Activated CD4-positive, CD25-positive, alpha-beta regulatory T cell treated with anti-CD3 and anti-CD28 coated beads, Interleukin-2, amount 50 U/mL, for 72 hours (primary cell): ENCODE measurements around the gene VPS35L.

Experiments
- DNase-seq: peaks from one replicate; pipeline ENCODE4 v3.0.0; 2021

VPS35L gene

DNA sequence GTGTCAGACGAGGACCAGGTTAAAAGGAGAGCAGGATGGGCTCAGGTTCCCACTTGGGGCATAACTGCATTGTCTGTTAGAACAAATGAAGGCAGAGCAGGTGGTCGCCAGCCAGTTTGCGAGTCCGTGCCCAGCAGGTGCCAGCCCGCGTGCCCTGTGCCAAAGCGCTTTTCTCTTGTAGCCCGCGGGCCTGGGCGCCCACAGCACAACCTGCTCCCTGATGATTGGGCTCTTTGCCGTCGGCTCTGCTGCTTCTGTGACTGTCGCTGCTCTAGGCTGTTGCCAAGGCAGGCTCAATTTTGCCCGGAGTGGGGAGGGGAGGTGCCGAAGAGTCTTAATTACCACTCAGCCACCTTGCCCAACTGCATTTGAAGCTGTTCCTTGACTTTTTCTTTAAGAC, 141.5 kb downstream of the VPS35L start:
- no peak for DNase-seq

- DNase-seq, result no peak
Measured at GRCh38 chr16:19697756-19698318, 142.3 kb downstream of the VPS35L start.

- DNase-seq, result no peak
Measured at GRCh38 chr16:19698480-19699465, 143.3 kb downstream of the VPS35L start.

- no peak for DNase-seq
Measured at GRCh38 chr16:19699472-19699871, 144.0 kb downstream of the VPS35L start.

DNA sequence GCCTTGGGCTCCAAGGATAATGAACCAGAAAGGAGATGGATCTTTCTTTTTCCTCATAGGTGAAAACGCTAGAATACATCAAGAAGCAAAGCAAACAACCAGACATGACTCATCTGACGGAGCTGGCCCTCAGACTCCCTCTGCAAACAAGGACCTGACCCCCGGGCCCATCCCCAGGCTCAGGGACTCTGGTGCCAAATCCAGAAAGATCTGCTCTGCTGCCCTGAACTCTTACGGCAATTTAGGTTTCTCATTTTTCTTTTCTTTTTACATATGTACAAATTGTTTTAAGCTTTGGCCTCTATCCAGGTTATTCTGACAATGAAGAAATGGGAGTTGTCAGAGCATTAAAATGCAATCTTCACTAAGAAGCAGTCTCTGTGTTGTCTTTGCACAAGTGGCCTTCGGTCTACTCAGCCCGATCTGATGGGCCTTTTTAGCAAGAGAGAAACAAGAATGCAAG, 144.8 kb downstream of the VPS35L start:
- DNase-seq, result no peak

- no peak for DNase-seq
Measured at GRCh38 chr16:19701091-19701490, 145.6 kb downstream of the VPS35L start.

DNA sequence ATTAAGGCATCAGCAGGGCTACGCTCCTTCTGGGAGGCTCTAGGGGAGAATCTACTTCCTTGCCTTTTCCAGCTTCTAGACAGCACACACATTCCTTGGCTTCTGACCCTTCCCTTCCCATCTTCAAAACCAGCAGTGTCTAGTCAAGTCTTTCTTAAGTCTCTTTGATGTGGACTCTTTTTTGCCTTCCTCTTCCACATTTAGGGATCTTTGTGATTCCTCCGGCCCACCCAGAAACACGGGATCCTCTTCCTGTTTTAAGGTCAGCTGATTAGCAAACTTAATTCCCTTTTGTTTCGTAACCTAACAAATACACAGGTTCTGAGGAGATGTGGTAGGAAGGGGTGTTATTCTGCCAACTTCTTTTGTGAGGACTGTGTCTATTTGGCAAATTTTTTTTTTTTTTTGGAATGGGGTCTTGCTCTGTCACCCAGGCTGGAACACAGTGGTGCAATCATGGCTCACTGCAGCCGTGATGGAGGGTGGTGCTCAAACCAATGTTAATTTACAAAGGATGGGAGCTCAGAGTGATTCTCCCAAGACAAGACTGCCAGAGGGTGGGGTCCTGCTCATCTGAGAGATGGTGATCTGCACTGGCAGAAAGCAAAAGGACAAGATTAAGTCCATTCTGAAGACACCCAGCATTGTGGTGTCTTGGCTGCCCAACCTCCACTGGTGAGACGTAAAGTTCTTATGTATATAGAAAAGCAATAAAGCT, 147.8 kb downstream of the VPS35L start:
- no peak for DNase-seq

DNA sequence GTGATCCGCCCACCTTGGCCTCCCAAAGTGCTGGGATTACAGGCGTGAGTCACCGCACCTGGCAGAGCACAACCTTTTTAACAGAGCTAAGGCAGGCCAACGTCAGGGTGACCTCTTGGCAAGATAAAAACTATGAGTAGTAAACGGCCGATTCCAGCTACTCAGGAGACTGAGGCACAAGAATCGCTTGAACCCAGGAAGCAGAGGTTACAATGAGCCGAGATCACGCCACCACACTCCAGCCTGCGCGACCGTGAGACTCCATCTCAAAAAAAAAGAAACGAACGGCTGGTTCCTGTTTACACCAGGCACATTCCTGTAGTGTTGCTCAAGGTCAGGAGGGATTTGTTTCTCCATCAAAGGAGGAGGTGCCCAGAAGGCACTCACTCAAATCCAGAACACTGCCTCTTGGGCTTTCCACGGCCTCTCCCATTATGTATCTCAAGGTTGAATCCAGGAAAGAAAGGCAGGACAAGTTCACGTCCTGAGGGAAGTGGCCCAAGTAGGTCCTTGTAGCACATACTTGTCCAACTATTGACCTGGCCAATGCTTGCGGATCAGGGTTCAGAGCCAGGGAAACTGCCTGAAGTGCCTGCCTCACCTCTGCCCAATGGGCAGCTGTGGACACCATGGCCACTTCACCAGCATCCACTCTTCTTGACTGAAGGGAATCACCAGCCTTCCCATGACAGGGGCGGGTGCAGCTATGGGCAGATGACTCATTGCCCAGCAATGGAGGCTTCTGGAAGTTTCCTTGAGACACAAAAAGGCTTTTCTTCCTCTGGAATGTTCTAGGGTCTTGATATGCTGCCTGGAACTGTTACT, 149.0 kb downstream of the VPS35L start:
- no peak for DNase-seq

DNA sequence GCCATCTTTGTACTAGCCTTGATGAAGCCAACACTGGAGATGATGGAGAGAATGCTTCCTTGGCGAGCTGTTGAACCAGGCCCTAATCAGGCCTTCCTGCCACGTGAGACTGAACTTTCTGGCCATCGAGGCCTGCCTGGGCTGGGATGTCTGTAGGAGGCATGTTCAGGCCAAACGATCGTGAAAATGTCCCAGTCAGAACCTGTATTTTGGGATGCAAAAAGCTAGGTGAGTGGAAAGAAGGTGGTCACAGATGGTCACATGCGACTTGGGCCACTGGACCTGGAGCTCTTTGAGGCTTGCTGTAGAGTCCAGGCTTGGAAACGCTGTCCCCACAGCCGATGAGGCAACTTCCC, 149.6 kb downstream of the VPS35L start:
- no peak for DNase-seq

DNA sequence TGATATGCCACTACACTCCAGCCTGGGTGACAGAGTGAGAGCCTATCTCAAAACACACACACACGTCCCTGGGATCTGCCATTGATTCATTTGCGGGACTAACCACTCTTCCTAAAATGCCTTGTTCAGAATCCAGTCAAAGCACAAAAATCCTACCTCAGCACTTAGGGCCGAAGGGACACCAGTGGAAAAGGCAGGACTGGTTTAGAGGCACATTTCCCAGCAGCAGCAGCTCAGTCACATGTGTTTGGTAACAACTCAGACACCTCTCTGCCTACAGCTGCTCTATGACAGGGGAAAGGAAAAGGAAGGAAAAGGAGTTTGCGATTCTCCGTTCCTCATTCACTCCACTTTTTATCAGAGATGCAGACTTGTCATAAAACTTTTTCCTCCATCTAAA, 150.3 kb downstream of the VPS35L start:
- DNase-seq, result no peak

GRCh38 chr16:19706846-19707245, 151.3 kb downstream of the VPS35L start:
- DNase-seq, result no peak

DNA sequence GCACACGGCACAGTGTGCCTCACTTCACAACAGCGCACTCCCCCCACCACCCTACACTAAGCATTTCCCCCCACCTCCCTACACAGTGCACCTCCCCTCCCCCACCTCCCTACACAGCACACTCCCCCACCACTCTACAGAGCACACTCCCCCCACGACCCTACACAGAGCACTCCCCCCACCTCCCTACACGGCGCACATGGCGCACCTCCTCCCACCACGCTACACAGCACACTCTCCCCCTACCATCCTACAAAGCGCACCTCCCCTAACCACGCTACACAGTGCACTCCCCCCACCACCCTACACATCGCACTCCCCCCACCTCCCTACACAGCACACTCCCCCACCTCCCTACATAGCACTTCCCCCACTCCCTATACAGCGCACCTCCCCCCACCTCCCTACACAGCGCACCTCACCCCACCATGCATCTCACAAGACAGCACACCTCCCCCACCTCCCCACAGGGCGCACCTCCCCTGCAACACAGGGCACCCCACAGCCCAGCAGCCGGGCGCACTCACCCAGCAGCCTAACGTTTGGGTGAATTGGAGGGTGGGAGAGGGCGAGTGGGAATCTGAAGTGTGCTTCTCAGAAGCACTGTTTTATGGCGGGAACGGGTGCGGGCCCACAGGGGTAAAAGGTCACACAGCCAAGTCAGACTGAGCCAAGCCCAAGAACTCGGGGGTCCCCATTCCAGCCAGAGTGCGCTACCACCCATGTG, 152.2 kb downstream of the VPS35L start:
- DNase-seq, result no peak

- no peak for DNase-seq
Measured at GRCh38 chr16:19708296-19709205, 153.0 kb downstream of the VPS35L start.

GRCh38 chr16:19709381-19710136, 154.1 kb downstream of the VPS35L start:
- DNase-seq, result no peak

DNA sequence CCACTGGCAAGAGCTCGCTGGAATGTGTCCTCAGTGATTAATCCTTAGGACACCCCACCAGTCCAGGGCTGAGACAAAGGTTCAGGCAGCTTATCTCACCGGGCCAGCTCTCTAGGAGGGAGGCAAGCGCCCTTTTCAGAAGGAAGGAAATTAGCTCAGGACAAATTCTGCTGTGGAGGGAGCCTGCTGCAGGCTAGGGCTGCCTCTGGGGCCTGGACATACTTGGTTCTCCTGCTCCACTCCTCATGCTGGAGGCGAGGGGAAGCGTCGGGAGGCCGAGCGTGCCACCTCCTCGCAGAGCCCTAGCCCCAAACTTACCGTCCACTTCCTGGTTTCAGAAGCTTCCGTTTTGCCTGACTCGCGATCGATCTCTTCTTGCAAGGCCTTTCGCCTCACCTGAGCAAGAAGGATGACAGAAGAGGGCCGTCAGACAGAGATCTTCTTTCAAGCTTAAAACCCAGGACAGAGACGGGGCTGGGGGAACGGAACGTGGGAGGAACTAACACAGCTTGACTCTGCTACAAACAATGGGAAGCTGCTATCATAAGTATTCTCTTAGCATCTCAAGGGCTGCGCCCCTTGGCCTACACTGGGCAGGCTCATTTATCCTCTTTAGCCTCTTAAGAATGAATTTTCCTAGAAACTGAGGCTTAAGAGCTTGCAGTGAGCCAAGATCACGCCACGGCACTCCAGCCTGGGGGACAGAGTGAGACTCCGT, 154.8 kb downstream of the VPS35L start:
- no peak for DNase-seq

- DNase-seq, result no peak
Measured at GRCh38 chr16:19710991-19711545, 155.6 kb downstream of the VPS35L start.

DNA sequence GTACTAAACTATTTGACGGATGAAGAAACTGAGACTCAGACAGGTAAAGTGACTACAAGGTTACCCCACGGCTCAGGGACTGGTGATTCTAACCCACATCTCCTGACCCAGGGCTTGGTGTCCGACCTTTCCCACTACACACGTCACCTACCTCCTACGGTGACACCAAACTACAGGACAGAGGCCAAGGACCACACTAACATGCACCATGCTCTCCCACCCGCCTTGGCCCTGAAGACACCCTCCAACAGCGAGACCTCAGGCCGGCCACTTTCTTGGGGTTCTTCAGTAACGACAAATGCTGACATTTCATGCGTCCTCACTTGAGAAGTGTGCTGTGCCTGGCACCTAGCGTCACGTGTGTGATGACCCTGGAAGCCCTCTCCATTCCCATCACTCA, 156.1 kb downstream of the VPS35L start:
- DNase-seq, result no peak

DNA sequence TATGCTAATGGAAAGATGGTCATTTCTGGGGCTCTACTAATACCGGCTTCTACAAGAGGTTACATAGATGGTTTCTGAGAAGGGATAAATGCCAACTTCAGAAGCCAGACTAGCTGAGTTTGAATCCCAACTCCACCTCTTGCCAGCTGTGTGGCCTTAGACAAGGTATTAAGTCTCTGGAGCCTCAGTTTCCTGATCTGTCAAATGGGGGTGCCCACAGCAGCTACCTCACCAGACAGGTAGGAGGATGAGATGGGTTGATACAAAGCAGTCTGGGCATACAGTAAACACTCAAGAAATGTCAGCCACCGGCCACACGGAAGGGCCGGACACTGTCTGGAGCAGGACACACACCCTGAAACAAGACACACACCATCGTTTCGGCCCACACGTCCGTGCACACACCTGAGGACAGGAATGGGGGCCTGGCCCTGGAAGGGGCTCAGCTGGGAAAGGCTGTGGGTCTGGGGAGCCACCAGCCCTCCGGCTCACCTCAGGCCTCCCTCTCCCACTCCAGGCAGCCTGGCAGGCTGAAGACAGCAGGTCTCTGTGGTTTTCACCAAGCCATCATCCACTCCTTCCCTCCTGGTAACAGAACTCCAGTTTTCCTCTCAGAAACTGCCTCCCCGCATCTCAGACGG, 157.0 kb downstream of the VPS35L start:
- no peak for DNase-seq

DNA sequence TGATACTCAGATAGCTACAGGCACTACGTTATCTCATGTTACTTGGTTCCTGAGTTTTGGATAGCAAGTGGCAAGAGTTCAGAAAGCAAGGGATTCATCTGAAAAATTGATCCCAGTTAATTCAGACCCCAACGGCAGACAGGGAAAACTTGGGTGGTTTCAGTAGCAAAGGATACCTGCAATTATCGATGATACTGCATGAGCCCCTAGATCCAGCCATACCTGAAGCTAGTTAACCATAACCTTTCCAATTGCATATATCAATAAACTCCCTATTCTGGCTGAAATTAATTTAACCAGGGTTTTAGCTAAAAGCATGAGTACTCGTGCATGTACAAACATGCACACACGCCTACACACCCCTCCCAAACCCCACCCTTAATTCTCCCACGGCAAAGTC, 158.2 kb downstream of the VPS35L start:
- no peak for DNase-seq
